ENCODE measurements around the gene JOSD2. TPM values are rescaled to one million over a fixed set of nuclear protein-coding genes. Genes with fewer than 3 reads are reported as not detected.

Gene JOSD2
- polyA plus RNA-seq, 6 donors from 2014 or later, result 9.8 to 20.7 (median 12.2) TPM

GRCh38 chr19:50493171-50493570 is 17.8 kb downstream of the JOSD2 start:
- no peak overlapping the region for H3K4me3 Mint-ChIP-seq
- ATAC-seq (ENCODE audit: low read depth in 2 of 2), result no peak
- peaks cover 36 to 37% (median 36%) of the 10 kb centered on the region in 3 donors for H3K4me1 Mint-ChIP-seq
- no peak overlapping the region for H3K27ac Mint-ChIP-seq
- peaks cover 0 to 16% (median 4%) of the 10 kb centered on the region in 3 donors for H3K27me3 Mint-ChIP-seq
- peaks cover 0 to 18% of the 10 kb centered on the region in 2 donors for H3K36me3 Mint-ChIP-seq
- no peak for DNase-seq
- no peaks in the 10 kb centered on the region for H3K9me3 Mint-ChIP-seq

- no peaks in the 10 kb centered on the region for H3K9me3 Mint-ChIP-seq
- no peak for DNase-seq
- peaks cover 4 to 16% (median 5%) of the 10 kb centered on the region in 3 donors for H3K27me3 Mint-ChIP-seq
- ATAC-seq (ENCODE audit: low read depth in 2 of 2), result peak; percentile 91 to 94
- peaks cover 0 to 18% of the 10 kb centered on the region in 2 donors for H3K36me3 Mint-ChIP-seq
- peaks cover 39 to 44% (median 42%) of the 10 kb centered on the region in 3 donors for H3K4me1 Mint-ChIP-seq
- peak overlapping the region in 1 of 8 donors; percentile 16 for H3K4me3 Mint-ChIP-seq
- H3K27ac Mint-ChIP-seq, result peak overlapping the region in 3 of 6 donors; percentile 35 to 85 (median 77)
Observed at GRCh38 chr19:50492303-50493052, 18.5 kb downstream of the JOSD2 start.

- ATAC-seq (ENCODE audit: low read depth in 2 of 2) (no peak), DNase-seq (no peak)
- peak overlapping the region in 4 of 6 donors; percentile 71 to 92 (median 80) for H3K27ac Mint-ChIP-seq
- H3K9me3 Mint-ChIP-seq, result no peaks in the 10 kb centered on the region
- H3K4me1 Mint-ChIP-seq, result peaks cover 39 to 52% (median 51%) of the 10 kb centered on the region in 3 donors
- peaks cover 0 to 18% of the 10 kb centered on the region in 2 donors for H3K36me3 Mint-ChIP-seq
- H3K4me3 Mint-ChIP-seq, result peak overlapping the region in 1 of 8 donors; percentile 16
- peaks cover 4 to 16% (median 7%) of the 10 kb centered on the region in 3 donors for H3K27me3 Mint-ChIP-seq
Observed at GRCh38 chr19:50490991-50491472, 20.0 kb downstream of the JOSD2 start.

GRCh38 chr19:50490411-50490811 is 20.6 kb downstream of the JOSD2 start:
- DNase-seq (no peak), ATAC-seq (ENCODE audit: low read depth in 2 of 2) (no peak)
- Mint-ChIP-seq H3K36me3 (peaks cover 0 to 18% of the 10 kb centered on the region in 2 donors), H3K27me3 (peaks cover 4 to 16% (median 7%) of the 10 kb centered on the region in 3 donors), H3K4me1 (peaks cover 43 to 55% (median 51%) of the 10 kb centered on the region in 3 donors), H3K27ac (peak overlapping the region in 3 of 6 donors; percentile 37 to 77 (median 71)), H3K9me3 (no peaks in the 10 kb centered on the region), H3K4me3 (no peak overlapping the region)

DNA sequence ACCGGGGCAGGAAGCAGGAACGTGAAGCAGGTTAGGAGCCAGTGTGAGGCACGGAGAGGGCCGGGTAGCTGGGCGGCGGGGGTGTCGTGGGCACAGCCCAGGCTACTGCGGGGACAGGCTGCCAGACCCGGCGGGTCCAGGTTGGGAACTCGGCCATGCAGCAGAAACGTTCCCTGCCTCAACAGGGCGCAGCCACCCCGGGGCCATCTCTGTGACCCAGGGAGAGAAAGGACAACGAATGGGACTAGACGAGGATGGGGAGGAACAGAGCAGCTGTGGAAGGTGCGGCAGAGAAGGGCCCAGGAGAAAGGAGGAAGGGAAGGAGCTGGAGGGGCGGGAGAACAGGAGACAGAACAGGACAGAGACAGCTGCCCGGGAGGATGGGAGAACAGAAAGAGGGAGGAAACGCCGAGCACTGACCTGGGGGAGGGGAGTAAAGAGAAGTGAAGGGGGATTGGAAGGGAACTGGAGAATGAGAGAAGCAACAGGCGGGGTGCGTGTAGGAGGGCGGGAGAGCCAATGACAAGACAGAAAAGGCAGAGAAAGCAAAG is 21.5 kb downstream of the JOSD2 start:
- Mint-ChIP-seq H3K27me3 (peaks cover 4 to 16% (median 7%) of the 10 kb centered on the region in 3 donors), H3K4me1 (peaks cover 46 to 59% (median 51%) of the 10 kb centered on the region in 3 donors), H3K36me3 (peaks cover 0 to 18% of the 10 kb centered on the region in 2 donors), H3K27ac (peak overlapping the region in 3 of 6 donors; percentile 12 to 70 (median 50)), H3K9me3 (no peaks in the 10 kb centered on the region), H3K4me3 (peak overlapping the region in 2 of 8 donors; percentile 63 to 69)
- no peak for DNase-seq
- ATAC-seq (ENCODE audit: low read depth in 2 of 2), result no peak

GRCh38 chr19:50488389-50489194 is 22.4 kb downstream of the JOSD2 start:
- no peak for DNase-seq
- H3K27me3 Mint-ChIP-seq, result peaks cover 4 to 16% (median 7%) of the 10 kb centered on the region in 3 donors
- peaks cover 0 to 18% of the 10 kb centered on the region in 2 donors for H3K36me3 Mint-ChIP-seq
- no peak overlapping the region for H3K4me3 Mint-ChIP-seq
- H3K27ac Mint-ChIP-seq, result peak overlapping the region in 2 of 6 donors; percentile 12 to 33
- H3K9me3 Mint-ChIP-seq, result no peaks in the 10 kb centered on the region
- peaks cover 46 to 59% (median 51%) of the 10 kb centered on the region in 3 donors for H3K4me1 Mint-ChIP-seq
- ATAC-seq (ENCODE audit: low read depth in 2 of 2), result no peak

GRCh38 chr19:50486823-50487515 is 24.0 kb downstream of the JOSD2 start:
- Mint-ChIP-seq H3K27me3 (peaks cover 4 to 11% (median 7%) of the 10 kb centered on the region in 3 donors), H3K27ac (peak overlapping the region in 3 of 6 donors; percentile 27 to 82 (median 62))
- peak; percentile 50 to 64 for ATAC-seq (ENCODE audit: low read depth in 2 of 2)

DNA sequence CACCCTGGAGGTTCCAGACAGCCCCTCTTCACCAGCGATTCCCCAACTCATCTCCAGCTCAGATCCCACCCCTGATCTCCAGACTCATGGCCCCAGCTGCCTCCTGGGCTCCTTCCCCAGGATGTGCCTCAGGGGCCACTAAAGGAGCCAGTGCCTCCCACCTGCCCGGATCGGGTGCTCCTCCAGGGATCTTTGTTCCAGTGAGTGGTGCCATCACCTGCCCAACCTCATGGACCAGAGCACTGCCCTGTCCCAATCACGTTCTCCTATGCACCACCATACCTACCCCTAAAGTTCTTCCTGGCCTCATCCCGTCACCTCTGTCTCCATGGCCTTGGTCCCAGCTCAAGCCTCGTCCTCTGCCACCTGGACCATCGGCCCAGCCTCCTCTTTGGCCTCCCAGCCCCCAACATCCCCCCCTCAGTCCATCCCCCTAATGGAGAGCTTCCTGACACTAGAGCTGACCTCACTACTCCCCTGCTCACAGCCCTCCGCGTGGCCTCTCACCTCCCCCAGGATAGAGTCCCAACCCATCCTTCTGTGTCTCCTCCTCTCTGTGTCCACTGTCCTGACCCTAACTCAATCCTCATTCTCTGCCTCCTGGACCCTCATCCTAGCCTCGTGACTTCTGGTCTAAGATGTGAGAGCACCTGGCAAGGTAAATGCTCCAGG is 25.6 kb downstream of the JOSD2 start:
- H3K4me3 Mint-ChIP-seq, result no peak overlapping the region
- peak overlapping the region in 5 of 6 donors; percentile 44 to 86 (median 68) for H3K27ac Mint-ChIP-seq
- ATAC-seq (ENCODE audit: low read depth in 2 of 2) (no peak), DNase-seq (no peak)
- H3K4me1 Mint-ChIP-seq, result peaks cover 28 to 48% (median 29%) of the 10 kb centered on the region in 3 donors
- peaks cover 0 to 7% (median 0%) of the 10 kb centered on the region in 3 donors for H3K27me3 Mint-ChIP-seq
- H3K9me3 Mint-ChIP-seq, result no peaks in the 10 kb centered on the region
- H3K36me3 Mint-ChIP-seq, result peaks cover 0 to 32% of the 10 kb centered on the region in 2 donors

More at GRCh38 chr19:50486823-50487515, 24.0 kb downstream of the JOSD2 start:
- no peaks in the 10 kb centered on the region for H3K9me3 Mint-ChIP-seq
- H3K4me1 Mint-ChIP-seq, result peaks cover 40 to 54% (median 44%) of the 10 kb centered on the region in 3 donors
- H3K4me3 Mint-ChIP-seq, result no peak overlapping the region
- DNase-seq, result peak; percentile 19
- peaks cover 0 to 25% of the 10 kb centered on the region in 2 donors for H3K36me3 Mint-ChIP-seq

DNA sequence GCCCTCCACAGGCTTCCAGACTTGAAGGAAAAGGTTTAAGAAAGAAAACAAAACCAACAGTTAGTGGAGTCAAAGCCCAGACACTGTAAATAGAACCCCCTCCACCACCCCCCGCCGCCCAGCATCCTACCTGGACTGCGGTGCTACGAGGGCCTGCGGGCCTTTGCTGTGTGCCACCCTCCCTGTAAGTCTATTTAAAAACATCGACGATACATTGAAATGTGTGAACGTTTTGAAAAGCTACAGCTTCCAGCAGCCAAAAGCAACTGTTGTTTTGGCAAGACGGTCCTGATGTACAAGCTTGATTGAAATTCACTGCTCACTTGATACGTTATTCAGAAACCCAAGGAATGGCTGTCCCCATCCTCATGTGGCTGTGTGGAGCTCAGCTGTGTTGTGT is 28.1 kb downstream of the JOSD2 start:
- H3K4me1 Mint-ChIP-seq, result peaks cover 22 to 35% (median 24%) of the 10 kb centered on the region in 3 donors
- H3K9me3 Mint-ChIP-seq, result no peaks in the 10 kb centered on the region
- H3K27ac Mint-ChIP-seq, result peak overlapping the region in 1 of 6 donors; percentile 16
- ATAC-seq (ENCODE audit: low read depth in 2 of 2) (no peak), DNase-seq (no peak)
- H3K27me3 Mint-ChIP-seq, result peaks cover 0 to 6% (median 0%) of the 10 kb centered on the region in 3 donors
- H3K4me3 Mint-ChIP-seq, result peak overlapping the region in 2 of 8 donors; percentile 29 to 30
- peaks cover 0 to 21% of the 10 kb centered on the region in 2 donors for H3K36me3 Mint-ChIP-seq

- H3K4me1 Mint-ChIP-seq, result peaks cover 24 to 35% (median 24%) of the 10 kb centered on the region in 3 donors
- no peaks in the 10 kb centered on the region for H3K9me3 Mint-ChIP-seq
- ATAC-seq (ENCODE audit: low read depth in 2 of 2) (no peak), DNase-seq (no peak)
- peak overlapping the region in 1 of 8 donors; percentile 30 for H3K4me3 Mint-ChIP-seq
- peaks cover 0 to 21% of the 10 kb centered on the region in 2 donors for H3K36me3 Mint-ChIP-seq
- peak overlapping the region in 4 of 6 donors; percentile 11 to 88 (median 66) for H3K27ac Mint-ChIP-seq
- H3K27me3 Mint-ChIP-seq, result peaks cover 0 to under 1% (median 0%) of the 10 kb centered on the region in 3 donors
Observed at GRCh38 chr19:50482271-50482855, 28.6 kb downstream of the JOSD2 start.

GRCh38 chr19:50481351-50482149 is 29.4 kb downstream of the JOSD2 start:
- ATAC-seq (ENCODE audit: low read depth in 2 of 2), result no peak
- Mint-ChIP-seq H3K9me3 (no peaks in the 10 kb centered on the region), H3K27ac (peak overlapping the region in 2 of 6 donors; percentile 32 to 58), H3K36me3 (peaks cover 0 to 21% of the 10 kb centered on the region in 2 donors), H3K4me3 (peak overlapping the region in 1 of 8 donors; percentile 25), H3K27me3 (no peaks in the 10 kb centered on the region), H3K4me1 (peaks cover 26 to 33% (median 31%) of the 10 kb centered on the region in 3 donors)
- DNase-seq, result no peak

Data from naive B cell (primary cell).